ENCODE measurements around the gene RNGTT. TPM values are rescaled to one million over a fixed set of nuclear protein-coding genes. Genes with fewer than 3 reads are reported as not detected.

The RNGTT gene
- total RNA-seq, 1 donor from 2014 or later, result 7.6 TPM

DNA sequence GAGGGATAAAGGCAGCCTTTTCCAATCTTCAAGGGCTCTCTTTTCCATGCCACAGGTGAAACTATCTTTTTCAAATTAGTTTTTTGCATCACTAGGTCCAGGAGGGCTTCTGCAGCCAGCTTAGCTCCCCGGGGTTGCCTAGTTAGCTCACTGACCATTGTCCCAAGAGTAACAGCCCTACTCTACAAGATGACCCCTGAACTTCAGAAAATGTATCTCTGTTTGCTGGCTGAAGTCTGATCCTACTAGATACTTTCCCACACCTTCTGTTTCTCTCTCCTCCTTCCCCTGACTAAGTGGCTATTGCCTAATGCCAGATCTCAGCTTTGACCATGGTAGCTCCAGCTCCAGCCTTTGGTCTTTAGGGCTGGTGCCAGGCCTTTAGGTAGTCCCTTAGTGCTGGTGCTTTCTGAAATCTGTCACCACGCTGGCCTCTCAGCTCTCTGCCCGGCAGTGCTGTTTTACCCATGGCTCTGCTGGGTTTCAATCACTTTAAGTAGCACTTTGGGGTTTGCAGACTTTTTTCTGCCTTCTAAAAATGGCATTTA lies 255.1 kb downstream of the RNGTT start:
- ATAC-seq (ENCODE audit: poor library complexity) (no peak), DNase-seq (no peak)
- intact Hi-C loops (cut with DNase I), result no loop called here

DNA sequence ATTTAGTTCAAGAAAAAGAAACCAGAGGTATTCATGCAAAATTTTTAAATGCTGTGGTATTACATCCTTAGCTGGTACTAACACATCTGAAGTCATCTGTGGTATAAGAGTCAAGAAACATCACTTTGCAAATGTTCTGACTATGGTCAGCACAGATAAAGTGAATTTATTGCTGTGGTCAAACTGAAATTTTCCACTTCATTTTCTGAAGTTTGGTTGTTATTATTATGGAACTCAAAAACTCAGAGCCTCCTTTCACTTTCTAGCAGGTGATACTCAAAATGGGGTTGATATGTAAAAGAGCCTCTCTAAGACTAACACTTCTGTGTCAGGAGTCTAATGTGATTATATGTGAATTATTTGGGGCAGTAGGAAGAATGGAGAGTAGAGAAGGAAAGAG lies 257.8 kb downstream of the RNGTT start:
- intact Hi-C loops (cut with DNase I), result no loop called here
- ATAC-seq (ENCODE audit: poor library complexity) (no peak), DNase-seq (no peak)

GRCh38 chr6:88704980-88705379 lies 258.4 kb downstream of the RNGTT start:
- DNase-seq, result no peak
- no peak for ATAC-seq (ENCODE audit: poor library complexity)
- intact Hi-C loops (cut with DNase I), result no loop called here

GRCh38 chr6:88702956-88703556 lies 260.4 kb downstream of the RNGTT start:
- ATAC-seq (ENCODE audit: poor library complexity) (no peak), DNase-seq (no peak)
- intact Hi-C loops (cut with DNase I), result no loop called here

DNA sequence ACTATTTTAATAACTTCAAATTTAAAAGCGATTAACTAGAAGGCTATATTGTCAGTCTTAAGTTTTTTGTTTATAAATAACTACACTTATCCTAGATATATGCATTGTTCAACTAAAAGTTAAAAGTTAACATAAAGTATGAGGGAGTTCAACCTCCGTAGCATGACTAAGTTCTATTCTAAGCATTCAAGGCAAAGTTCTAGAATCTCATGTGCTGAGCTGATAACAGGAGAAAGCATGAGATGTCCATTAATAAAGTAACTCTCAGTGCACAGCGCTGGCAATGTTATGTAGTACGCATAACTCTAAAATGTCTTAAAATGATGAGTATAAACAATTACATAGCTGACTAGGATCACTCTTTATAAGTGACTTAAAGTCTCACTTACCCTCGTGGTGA lies 264.8 kb downstream of the RNGTT start:
- no peak for DNase-seq
- no peak for ATAC-seq (ENCODE audit: poor library complexity)
- intact Hi-C loops (cut with DNase I), result no loop called here

DNA sequence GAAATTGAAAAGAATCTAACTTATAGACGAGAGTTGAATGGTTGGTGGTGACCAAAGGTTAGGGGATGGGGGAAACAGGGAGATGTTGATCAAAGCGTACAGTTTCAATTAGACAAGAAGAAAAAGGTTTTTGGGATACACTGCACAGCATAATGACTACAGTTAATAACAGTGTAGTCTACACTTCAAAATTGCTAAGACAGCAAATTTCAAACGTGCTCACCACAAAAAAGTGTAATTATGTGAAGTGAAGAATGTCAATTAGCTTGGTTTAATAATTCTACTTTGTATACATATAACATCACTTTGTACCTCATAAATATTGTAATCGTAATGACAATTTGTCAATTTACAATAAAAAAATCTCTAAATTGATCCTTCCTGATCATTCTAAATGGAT lies 267.5 kb downstream of the RNGTT start:
- ATAC-seq (ENCODE audit: poor library complexity), result no peak
- no peak for DNase-seq
- intact Hi-C loops (cut with DNase I), result no loop called here

- no peak for DNase-seq
- intact Hi-C loops (cut with DNase I), result no loop called here
- no peak for ATAC-seq (ENCODE audit: poor library complexity)
These were observed 279.7 kb downstream of the RNGTT start for GRCh38 chr6:88683734-88684133.

DNA sequence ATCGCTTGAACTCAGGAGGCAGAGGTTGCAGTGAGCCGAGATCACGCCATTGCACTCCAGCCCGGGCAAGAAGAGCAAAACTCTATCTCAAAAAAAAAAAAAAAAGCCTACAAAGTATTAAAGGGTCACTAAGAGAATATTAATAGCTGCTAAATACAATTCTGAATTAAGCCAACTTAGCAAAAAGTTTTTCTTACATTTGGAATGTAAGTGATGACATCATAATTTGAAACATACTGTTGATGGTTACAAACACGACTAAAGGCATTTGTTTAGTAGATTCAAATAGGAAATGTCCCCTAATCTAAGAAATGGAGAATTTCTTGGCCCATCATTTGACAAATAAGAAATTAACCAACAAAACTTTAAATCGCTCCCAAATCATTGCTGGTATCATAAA lies 282.8 kb downstream of the RNGTT start:
- ATAC-seq (ENCODE audit: poor library complexity), result no peak
- intact Hi-C loops (cut with DNase I), result no loop called here
- DNase-seq, result no peak

DNA sequence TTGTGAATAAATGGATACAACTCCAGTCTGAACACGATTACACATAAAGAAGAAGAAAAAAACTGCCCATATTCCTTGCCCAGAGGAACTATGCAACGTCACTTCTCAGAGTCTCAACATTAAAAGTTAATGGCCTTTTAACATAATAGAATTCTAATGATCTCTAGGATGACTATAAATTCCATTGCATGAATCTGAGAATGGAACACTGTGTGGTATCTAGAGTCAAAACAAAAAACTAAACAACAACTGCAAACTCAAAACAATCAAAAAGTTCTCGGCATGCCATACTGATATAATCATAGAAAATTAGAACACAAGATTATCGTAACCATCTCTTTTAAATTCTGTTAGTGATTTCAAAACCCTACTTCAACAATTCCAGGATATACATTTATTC lies 283.6 kb downstream of the RNGTT start:
- DNase-seq (no peak), ATAC-seq (ENCODE audit: poor library complexity) (no peak)
- intact Hi-C loops (cut with DNase I), result no loop called here

DNA sequence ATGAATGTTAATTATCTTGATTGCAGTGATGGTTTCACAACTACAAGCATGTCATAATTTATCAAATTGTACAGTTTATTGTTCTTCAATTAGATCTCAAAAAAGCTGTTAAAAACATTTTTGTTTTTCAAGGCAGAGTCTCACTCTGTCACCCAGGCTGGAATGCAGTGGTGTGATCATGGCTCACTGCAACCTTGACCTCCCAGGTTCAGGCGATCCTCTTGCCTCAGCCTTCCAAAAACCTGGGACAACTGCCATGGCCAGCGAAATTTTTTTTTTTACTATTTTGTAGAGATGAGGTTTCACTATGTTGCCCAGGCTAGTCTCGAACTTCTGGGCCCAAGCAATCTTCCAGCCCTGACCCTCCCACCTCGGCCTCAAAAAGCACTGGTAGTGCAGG lies 286.1 kb downstream of the RNGTT start:
- intact Hi-C loops (cut with DNase I), result no loop called here
- ATAC-seq (ENCODE audit: poor library complexity) (no peak), DNase-seq (no peak)

GRCh38 chr6:88671624-88672023 lies 291.8 kb downstream of the RNGTT start:
- no peak for DNase-seq
- no peak for ATAC-seq (ENCODE audit: poor library complexity)
- intact Hi-C loops (cut with DNase I), result no loop called here

DNA sequence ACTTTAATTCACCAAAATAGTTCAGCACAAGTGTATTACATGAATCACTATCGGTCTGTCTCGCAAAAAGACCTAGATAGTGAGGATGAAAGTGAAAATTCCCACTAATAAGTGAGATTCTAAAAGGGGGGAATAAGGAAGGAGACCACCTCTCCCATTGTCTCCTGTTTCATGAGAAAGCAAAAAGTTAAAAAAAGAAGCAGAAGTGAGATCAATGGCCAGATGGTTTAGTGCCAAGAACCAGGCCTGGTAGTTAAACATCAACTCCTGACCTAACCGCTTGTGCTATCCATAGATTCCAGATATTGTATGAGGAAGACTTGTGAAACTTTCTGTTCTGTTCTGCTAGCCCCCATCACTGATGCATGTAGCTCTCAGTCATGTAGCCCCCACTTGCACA lies 293.0 kb downstream of the RNGTT start:
- no peak for ATAC-seq (ENCODE audit: poor library complexity)
- intact Hi-C loops (cut with DNase I), result no loop called here
- no peak for DNase-seq

DNA sequence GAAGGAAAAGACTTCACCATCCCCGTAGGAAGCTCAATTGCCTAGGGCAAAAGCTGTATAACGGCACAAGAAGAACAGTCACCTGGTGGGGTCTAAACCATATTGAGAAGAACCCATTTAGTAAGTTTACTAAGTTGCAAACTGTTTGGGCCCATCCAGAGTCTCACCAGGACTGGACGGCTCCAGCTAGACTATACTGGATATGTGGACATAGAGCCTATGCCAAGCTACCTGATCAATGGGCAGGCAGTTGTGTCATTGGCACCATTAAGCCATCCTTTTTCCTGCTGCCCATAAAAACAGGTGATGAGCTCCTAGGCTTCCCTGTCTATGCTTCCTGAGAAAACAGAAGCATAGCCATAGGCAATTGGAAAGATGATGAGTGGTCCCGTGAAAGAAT lies 293.9 kb downstream of the RNGTT start:
- intact Hi-C loops (cut with DNase I), result no loop called here
- no peak for DNase-seq
- no peak for ATAC-seq (ENCODE audit: poor library complexity)

DNA sequence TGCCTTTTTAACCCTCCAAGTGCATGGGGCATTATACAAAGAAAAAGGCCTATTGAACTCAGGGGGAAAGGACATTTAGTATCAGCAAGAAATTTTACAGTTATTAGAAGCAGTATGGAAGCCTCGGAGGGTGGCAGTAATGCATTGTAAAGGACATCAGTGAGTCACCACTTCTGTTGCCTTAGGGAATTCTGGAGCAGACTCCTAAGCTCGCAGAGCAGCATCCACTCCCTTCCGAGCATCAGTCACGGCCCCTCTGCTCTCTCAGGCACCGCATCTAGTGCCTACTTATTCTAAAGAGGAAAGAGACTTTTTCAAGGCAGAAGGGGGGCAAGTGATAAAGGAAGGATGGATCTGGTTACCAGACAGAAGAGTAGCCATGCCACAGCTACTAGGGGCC lies 296.5 kb downstream of the RNGTT start:
- intact Hi-C loops (cut with DNase I), result no loop called here
- DNase-seq (no peak), ATAC-seq (ENCODE audit: poor library complexity) (no peak)

GRCh38 chr6:88665131-88665530 lies 298.3 kb downstream of the RNGTT start:
- ATAC-seq (ENCODE audit: poor library complexity) (no peak), DNase-seq (no peak)
- intact Hi-C loops (cut with DNase I), result no loop called here

DNA sequence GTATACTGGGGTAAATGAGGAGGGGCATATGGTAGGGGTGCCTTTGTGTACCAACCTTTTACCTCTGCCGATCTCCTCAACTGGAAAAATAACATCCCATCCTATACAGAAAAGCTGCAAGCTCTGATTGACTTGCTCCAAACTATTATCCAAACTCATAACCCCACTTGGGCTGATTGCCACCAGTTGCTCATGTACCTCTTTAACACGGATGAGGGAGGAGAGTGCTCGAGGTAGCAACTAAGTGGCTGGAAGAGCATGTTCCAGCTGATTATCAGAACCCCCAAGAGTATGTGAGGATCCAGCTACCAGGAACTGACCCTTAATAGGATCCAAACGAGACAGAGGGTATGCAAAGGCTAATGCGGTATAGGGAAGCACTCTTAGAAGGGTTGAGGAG lies 299.6 kb downstream of the RNGTT start:
- ATAC-seq (ENCODE audit: poor library complexity) (no peak), DNase-seq (no peak)
- intact Hi-C loops (cut with DNase I), result no loop called here

GRCh38 chr6:88662653-88663174 lies 300.7 kb downstream of the RNGTT start:
- no peak for DNase-seq
- no peak for ATAC-seq (ENCODE audit: poor library complexity)
- intact Hi-C loops (cut with DNase I), result no loop called here

GRCh38 chr6:88662163-88662580 lies 301.2 kb downstream of the RNGTT start:
- ATAC-seq (ENCODE audit: poor library complexity) (no peak), DNase-seq (no peak)
- intact Hi-C loops (cut with DNase I), result no loop called here

GRCh38 chr6:88661136-88661535 lies 302.3 kb downstream of the RNGTT start:
- intact Hi-C loops (cut with DNase I), result no loop called here
- DNase-seq (no peak), ATAC-seq (ENCODE audit: poor library complexity) (no peak)

DNA sequence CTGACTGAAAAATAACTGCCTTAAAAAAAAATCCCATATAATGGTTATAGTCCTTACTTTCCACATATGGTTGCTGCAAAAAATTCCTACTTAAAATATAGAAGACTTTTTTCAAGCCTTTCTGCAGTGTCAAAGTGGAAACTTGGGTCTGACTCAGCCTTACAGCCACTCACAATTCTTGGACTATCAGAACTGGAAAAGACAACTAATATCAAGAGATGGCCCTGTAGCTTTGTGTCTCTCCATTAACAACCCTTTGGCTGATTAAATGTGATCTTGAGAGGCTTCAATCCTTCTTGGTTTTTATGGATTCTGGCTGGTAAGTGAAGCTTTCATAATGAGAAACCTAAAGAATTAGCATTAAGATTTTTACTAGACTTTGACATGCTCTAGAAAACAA lies 307.8 kb downstream of the RNGTT start:
- ATAC-seq (ENCODE audit: poor library complexity) (no peak), DNase-seq (no peak)
- intact Hi-C loops (cut with DNase I), result no loop called here

DNA sequence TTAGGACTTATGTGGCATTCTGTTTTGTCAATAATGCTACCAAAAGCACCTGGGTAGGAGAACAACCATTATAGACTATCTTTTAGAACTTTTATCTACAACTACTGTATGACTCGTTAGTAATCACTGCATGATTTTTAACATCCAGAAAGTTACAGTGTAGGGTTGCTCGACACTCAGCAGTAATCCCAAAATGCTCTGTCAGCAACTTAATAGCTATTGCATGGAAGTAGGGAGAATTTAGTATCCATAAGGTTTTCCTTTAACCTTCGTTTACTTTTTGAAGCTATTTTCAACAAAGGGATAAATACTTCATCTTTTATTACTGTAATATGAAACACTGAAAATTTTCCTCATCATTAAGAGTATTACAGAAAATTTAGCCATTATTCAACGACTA lies 309.5 kb downstream of the RNGTT start:
- DNase-seq (no peak), ATAC-seq (ENCODE audit: poor library complexity) (no peak)
- intact Hi-C loops (cut with DNase I), result no loop called here
